ENCODE results near the gene IRF7.
"Not testable (repeated sequence)": the region's sequence is repeated elsewhere in the genome, so short reads cannot be mapped to it uniquely, and the experiment has no call there.

Gene IRF7

DNA sequence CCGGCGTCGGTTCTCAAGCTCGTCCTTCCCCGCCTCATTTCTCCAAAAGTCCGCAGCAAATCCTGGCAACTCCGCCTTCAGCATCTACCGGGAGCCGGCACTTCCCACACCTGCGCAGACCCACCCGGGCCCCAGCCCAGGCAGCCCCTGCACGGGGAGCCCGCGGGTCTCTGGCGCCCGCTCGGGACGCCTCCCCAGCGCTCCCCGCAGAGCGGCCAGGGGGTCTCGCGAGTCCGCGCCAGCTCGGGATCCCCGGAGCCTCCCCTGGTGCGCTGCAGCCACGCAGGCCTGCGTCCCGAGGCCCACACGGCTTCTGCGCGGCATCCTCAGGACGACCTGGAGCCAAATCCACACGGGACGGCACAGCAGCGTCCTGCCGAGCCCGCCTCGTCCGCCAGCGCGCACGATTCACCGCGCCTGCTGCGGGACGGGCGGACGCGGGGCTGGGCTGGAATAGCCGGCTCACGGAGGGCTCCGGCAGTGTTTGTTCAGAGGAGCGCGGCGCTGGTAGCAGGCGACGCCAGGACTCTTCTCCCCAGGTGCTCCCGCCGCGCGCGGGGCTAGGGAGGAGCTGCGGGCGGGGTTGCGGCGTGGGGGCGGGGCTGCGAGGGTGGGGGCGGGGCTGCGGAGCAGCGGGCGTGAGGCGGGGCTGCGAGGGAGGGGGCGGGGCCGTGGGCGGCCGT lies 40.3 kb downstream of the IRF7 start:
- DNase-seq (ENCODE audit: low read depth, low spot score), result no peak
- ChIA-PET CTCF (interaction anchor here (0.8 to 0.9 kb wide), 2 partner anchors 16 to 21 kb away, joined by 3 to 4 read pairs; partner anchors contain the start of gene LMNTD2), POLR2A (interaction anchor here (0.9 to 1.4 kb wide), 6 partner anchors 10 to 121 kb away, joined by 3 to 4 read pairs (median 4); partner anchors contain the start of gene HRAS)
- TF ChIP-seq, protein P1, sequence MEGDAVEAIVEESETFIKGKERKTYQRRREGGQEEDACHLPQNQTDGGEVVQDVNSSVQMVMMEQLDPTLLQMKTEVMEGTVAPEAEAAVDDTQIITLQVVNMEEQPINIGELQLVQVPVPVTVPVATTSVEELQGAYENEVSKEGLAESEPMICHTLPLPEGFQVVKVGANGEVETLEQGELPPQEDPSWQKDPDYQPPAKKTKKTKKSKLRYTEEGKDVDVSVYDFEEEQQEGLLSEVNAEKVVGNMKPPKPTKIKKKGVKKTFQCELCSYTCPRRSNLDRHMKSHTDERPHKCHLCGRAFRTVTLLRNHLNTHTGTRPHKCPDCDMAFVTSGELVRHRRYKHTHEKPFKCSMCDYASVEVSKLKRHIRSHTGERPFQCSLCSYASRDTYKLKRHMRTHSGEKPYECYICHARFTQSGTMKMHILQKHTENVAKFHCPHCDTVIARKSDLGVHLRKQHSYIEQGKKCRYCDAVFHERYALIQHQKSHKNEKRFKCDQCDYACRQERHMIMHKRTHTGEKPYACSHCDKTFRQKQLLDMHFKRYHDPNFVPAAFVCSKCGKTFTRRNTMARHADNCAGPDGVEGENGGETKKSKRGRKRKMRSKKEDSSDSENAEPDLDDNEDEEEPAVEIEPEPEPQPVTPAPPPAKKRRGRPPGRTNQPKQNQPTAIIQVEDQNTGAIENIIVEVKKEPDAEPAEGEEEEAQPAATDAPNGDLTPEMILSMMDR (IDR thresholded peaks at IDR 0.05; ENCODE audit: insufficient read depth, low read length, missing control alignments), result no peak
- H3K4me3 ChIP-seq (ENCODE audit: low read depth, low read length), result peak overlapping the region; percentile 72

- peak overlapping the region; percentile 72 for H3K4me3 ChIP-seq (ENCODE audit: low read depth, low read length)
- TF ChIP-seq, protein P1 (IDR thresholded peaks at IDR 0.05; ENCODE audit: insufficient read depth, low read length, missing control alignments), result no peak
- DNase-seq (ENCODE audit: low read depth, low spot score), result no peak
- ChIA-PET POLR2A (interaction anchor here (1.1 to 1.4 kb wide), 4 partner anchors 13 to 122 kb away, joined by 4 read pairs; partner anchors contain the start of gene HRAS), CTCF (no interaction called here)
Measured at GRCh38 chr11:574632-575312, 41.0 kb downstream of the IRF7 start.

- CTCF ChIA-PET, POLR2A ChIA-PET: not testable (repeated sequence)
Measured at GRCh38 chr11:574031-574570, 41.6 kb downstream of the IRF7 start.

DNA sequence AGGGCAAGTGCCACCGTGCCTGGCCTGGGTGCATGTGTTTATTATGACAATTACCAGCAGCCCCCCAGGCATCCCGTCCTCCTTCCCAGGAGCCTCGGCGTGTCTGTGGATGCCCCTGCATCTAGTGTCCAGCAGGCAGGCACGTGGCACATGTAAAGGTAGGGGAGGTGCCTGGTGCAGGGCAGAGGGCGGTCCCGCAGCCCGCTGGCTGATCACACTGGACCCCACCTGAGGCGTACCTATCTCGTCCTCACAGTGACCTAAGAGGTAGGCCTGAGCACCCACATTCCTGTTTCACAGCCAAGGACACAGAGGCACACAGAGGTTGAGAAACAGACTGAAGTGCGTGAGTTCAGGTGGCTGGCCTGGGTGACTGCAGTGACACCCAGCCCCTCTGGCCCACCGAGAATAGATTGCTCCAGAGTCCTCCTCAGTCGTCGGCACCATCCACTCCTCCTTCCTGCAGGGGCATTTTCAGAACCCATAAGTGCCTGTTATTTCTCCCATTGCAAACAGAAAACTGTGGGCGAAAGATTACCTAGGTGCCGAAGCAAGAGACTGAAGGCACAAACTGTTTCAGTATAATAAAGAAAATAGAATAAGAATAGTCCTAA lies 42.5 kb downstream of the IRF7 start:
- CTCF ChIA-PET, result no interaction called here

More at GRCh38 chr11:574031-574570, 41.6 kb downstream of the IRF7 start:
- H3K4me3 ChIP-seq (ENCODE audit: low read depth, low read length); DNase-seq (ENCODE audit: low read depth, low spot score): not testable (repeated sequence)

DNA sequence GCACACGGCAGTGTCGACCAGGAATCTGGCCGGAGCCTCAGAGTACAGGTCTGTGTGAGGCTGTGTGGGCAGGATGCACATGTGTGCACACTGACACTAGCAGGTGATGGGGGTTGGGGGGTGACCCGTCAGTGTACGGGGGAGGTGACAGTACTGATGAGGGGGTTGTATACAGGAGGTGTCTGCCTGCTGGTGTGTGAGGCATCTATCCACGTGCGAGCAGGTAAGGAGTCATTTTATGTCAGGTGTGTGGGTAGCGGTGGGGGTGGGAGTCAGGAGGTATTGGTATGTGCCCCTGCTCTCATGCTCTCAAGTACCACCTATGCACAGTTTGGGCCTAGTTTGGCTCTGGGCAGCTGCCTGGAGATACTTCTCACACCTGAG lies 44.0 kb downstream of the IRF7 start:
- H3K4me3 ChIP-seq (ENCODE audit: low read depth, low read length), result no peak overlapping the region
- POLR2A ChIA-PET, result no interaction called here
- CTCF ChIA-PET, result no interaction called here
- no peak for DNase-seq (ENCODE audit: low read depth, low spot score)
- TF ChIP-seq, protein P1 (IDR thresholded peaks at IDR 0.05; ENCODE audit: insufficient read depth, low read length, missing control alignments), result no peak

More for the DNA sequence above, 42.5 kb downstream of the IRF7 start:
- TF ChIP-seq, protein P1 (IDR thresholded peaks at IDR 0.05; ENCODE audit: insufficient read depth, low read length, missing control alignments), result no peak
- no peak for DNase-seq (ENCODE audit: low read depth, low spot score)
- POLR2A ChIA-PET, result no interaction called here
- no peak overlapping the region for H3K4me3 ChIP-seq (ENCODE audit: low read depth, low read length)

- TF ChIP-seq, protein P1 (IDR thresholded peaks at IDR 0.05; ENCODE audit: insufficient read depth, low read length, missing control alignments), result no peak
- ChIA-PET CTCF (interaction anchor here (0.6 to 1.1 kb wide), 2 partner anchors 22 to 279 kb away, joined by 3 read pairs; no protein-coding TSS in a partner anchor), POLR2A (interaction anchor here (0.6 kb wide), 1 partner anchor 18 kb away, joined by 3 read pairs; no protein-coding TSS in a partner anchor)
- peak overlapping the region; percentile 65 for H3K4me3 ChIP-seq (ENCODE audit: low read depth, low read length)
- no peak for DNase-seq (ENCODE audit: low read depth, low spot score)
Measured at GRCh38 chr11:569158-569885, 46.4 kb downstream of the IRF7 start.
